ENCODE measurements around the gene CCNH.

The CCNH gene

GRCh38 chr5:87411586-87411972 is 1.2 kb downstream of the CCNH start:
- no peak for DNase-seq (ENCODE audit: low read depth)
- peak overlapping the region; percentile 83 for H3K4me3 ChIP-seq (ENCODE audit: low read depth, low read length)
- TF ChIP-seq MAX (IDR thresholded peaks at IDR 0.05; ENCODE audit: low read depth, low read length) (no peak; the same call in 1 of the 2 replicates), MYC (IDR thresholded peaks at IDR 0.05; ENCODE audit: low read depth, low read length) (no peak), POLR2A (IDR thresholded peaks at IDR 0.05; ENCODE audit: extremely low read depth, insufficient read length) (no peak), CTCF (IDR thresholded peaks at IDR 0.05; ENCODE audit: low read depth, low read length) (no peak)

GRCh38 chr5:87410931-87411330 is 1.8 kb downstream of the CCNH start:
- peak overlapping the region; percentile 83 for H3K4me3 ChIP-seq (ENCODE audit: low read depth, low read length)
- DNase-seq (ENCODE audit: low read depth): no peak

GRCh38 chr5:87408204-87408603 is 4.5 kb downstream of the CCNH start:
- no peak for DNase-seq (ENCODE audit: low read depth)
- H3K4me3 ChIP-seq (ENCODE audit: low read depth, low read length): no peak overlapping the region
- TF ChIP-seq POLR2A (IDR thresholded peaks at IDR 0.05; ENCODE audit: extremely low read depth, insufficient read length) (no peak), MAX (IDR thresholded peaks at IDR 0.05; ENCODE audit: low read depth, low read length) (no peak), MYC (IDR thresholded peaks at IDR 0.05; ENCODE audit: low read depth, low read length) (no peak), CTCF (IDR thresholded peaks at IDR 0.05; ENCODE audit: low read depth, low read length) (no peak)

More at GRCh38 chr5:87410931-87411330, 1.8 kb downstream of the CCNH start:
- TF ChIP-seq MAX (IDR thresholded peaks at IDR 0.05; ENCODE audit: low read depth, low read length) (no peak), MYC (IDR thresholded peaks at IDR 0.05; ENCODE audit: low read depth, low read length) (no peak), CTCF (IDR thresholded peaks at IDR 0.05; ENCODE audit: low read depth, low read length) (no peak), POLR2A (IDR thresholded peaks at IDR 0.05; ENCODE audit: extremely low read depth, insufficient read length) (no peak)

GRCh38 chr5:87405472-87406155 is 7.1 kb downstream of the CCNH start:
- no peak for DNase-seq (ENCODE audit: low read depth)
- TF ChIP-seq MYC (IDR thresholded peaks at IDR 0.05; ENCODE audit: low read depth, low read length) (no peak), MAX (IDR thresholded peaks at IDR 0.05; ENCODE audit: low read depth, low read length) (no peak), CTCF (IDR thresholded peaks at IDR 0.05; ENCODE audit: low read depth, low read length) (no peak), POLR2A (IDR thresholded peaks at IDR 0.05; ENCODE audit: extremely low read depth, insufficient read length) (no peak)
- no peak overlapping the region for H3K4me3 ChIP-seq (ENCODE audit: low read depth, low read length)

GRCh38 chr5:87404359-87404758 is 8.4 kb downstream of the CCNH start:
- TF ChIP-seq POLR2A (IDR thresholded peaks at IDR 0.05; ENCODE audit: extremely low read depth, insufficient read length) (no peak), MYC (IDR thresholded peaks at IDR 0.05; ENCODE audit: low read depth, low read length) (no peak), CTCF (IDR thresholded peaks at IDR 0.05; ENCODE audit: low read depth, low read length) (no peak), MAX (IDR thresholded peaks at IDR 0.05; ENCODE audit: low read depth, low read length) (no peak)
- H3K4me3 ChIP-seq (ENCODE audit: low read depth, low read length): no peak overlapping the region
- no peak for DNase-seq (ENCODE audit: low read depth)
